Measurements from ENCODE around the gene SLC4A11. TPM values are rescaled to one million over a fixed set of nuclear protein-coding genes. Genes with fewer than 3 reads are reported as not detected.

Gene SLC4A11
- total and polyA plus RNA-seq, 10 of the 15 experiments (the other 5 are each of a cell fraction or from before 2014, with no cell fraction given): 0.07 to 2.3 (median 1.1) TPM

GRCh38 chr20:3270051-3270450 lies 31.1 kb upstream of the SLC4A11 start:
- H4K20me1 ChIP-seq (ENCODE audit: control insufficient read depth, insufficient read depth): no peaks in the 10 kb centered on the region
- H3K4me2 ChIP-seq (ENCODE audit: control insufficient read depth, insufficient read depth): no peak overlapping the region
- no peak overlapping the region for H2AFZ ChIP-seq (ENCODE audit: control insufficient read depth, low read depth, low read length)
- in situ Hi-C loops (cut with MboI): no loop called here
- SMC1A ChIA-PET (ENCODE audit: uncharacterized antibody, unreplicated experiment): no interaction called here
- no peak overlapping the region for H3K9ac ChIP-seq (ENCODE audit: control insufficient read depth, insufficient read depth, low read length)
- CTCF ChIA-PET: no interaction called here
- RAD21 ChIA-PET (ENCODE audit: unreplicated experiment): no interaction called here
- intact Hi-C loops (cut with micrococcal nuclease; ENCODE audit: unreplicated experiment): no loop called here
- POLR2A ChIA-PET: no interaction called here
- DNase-seq (ENCODE audit: low read depth, low spot score) (no peak), FAIRE-seq (no peak), ATAC-seq (no peak)
- TF ChIP-seq ZBED1 (IDR thresholded peaks at IDR 0.05; ENCODE audit: borderline replicate concordance) (no peak), NR2C2 (IDR thresholded peaks at IDR 0.05; ENCODE audit: borderline replicate concordance, control insufficient read depth, insufficient read length, low read depth) (no peak), RCOR1 (conservative IDR thresholded peaks at IDR 0.05; ENCODE audit: low read depth, low read length) (no peak), RUNX3 (IDR thresholded peaks at IDR 0.05; ENCODE audit: low read length) (no peak), MLLT1 (IDR thresholded peaks at IDR 0.05) (no peak), MYC (IDR thresholded peaks at IDR 0.05; ENCODE audit: insufficient read depth, insufficient read length, insufficient replicate concordance, low read length, severe bottlenecking) (no peak), RELA (IDR thresholded peaks at IDR 0.05; ENCODE audit: borderline replicate concordance, partially characterized antibody) (no peak), MEF2B (IDR thresholded peaks at IDR 0.05; ENCODE audit: partially characterized antibody, poor library complexity, severe bottlenecking) (no peak), ATF2 (IDR thresholded peaks at IDR 0.05; ENCODE audit: low read length) (no peak), BRCA1 (IDR thresholded peaks at IDR 0.05; ENCODE audit: low read depth, low read length) (no peak), IKZF1 (conservative IDR thresholded peaks at IDR 0.05) (no peak), RB1 (IDR thresholded peaks at IDR 0.05; ENCODE audit: borderline replicate concordance) (no peak), FOXM1 (IDR thresholded peaks at IDR 0.05; ENCODE audit: low read depth, low read length) (no peak), EP300 (IDR thresholded peaks at IDR 0.05; ENCODE audit: borderline replicate concordance in 1 of 2, control insufficient read depth in 1 of 2, low read depth in 2 of 2, low read length in 2 of 2) (no peak), PML (IDR thresholded peaks at IDR 0.05; ENCODE audit: low read length) (no peak), SREBF1 (IDR thresholded peaks at IDR 0.05; ENCODE audit: low read length) (no peak), IRF5 (IDR thresholded peaks at IDR 0.05; ENCODE audit: borderline replicate concordance) (no peak)
- no peaks in the 10 kb centered on the region for H3K27me3 ChIP-seq (replicated peaks in 1 of 2; ENCODE audit: control insufficient read depth in 2 of 2, insufficient read depth in 2 of 2, low read length in 1 of 2)
- WGBS (ENCODE audit: insufficient coverage, insufficient replicate concordance, low lambda C conversion rate, missing lambda C conversion rate): 56% methylated on average over 4 of the region's 4 CpGs
- H3K36me3 ChIP-seq (ENCODE audit: control insufficient read depth in 2 of 2, insufficient read depth in 2 of 2, low read length in 1 of 2): no peaks in the 10 kb centered on the region
- H3K4me1 ChIP-seq (ENCODE audit: control insufficient read depth, insufficient read depth, low read length): no peaks in the 10 kb centered on the region
- no peaks in the 10 kb centered on the region for H3K79me2 ChIP-seq (ENCODE audit: control insufficient read depth, insufficient read depth, low read length)
- BruUV-seq (replicated peaks): no TSS peak
- no peaks in the 10 kb centered on the region for H3K9me3 ChIP-seq (replicated peaks; ENCODE audit: control insufficient read depth, insufficient read depth, low read length)
- no peak overlapping the region for H3K27ac ChIP-seq (ENCODE audit: control insufficient read depth, insufficient read depth)
- H3K4me3 ChIP-seq: no peak overlapping the region

Measured in GM12878 (cell line).